Spleen (tissue), 11 donors: ENCODE measurements around the gene TSSK2. TPM values are rescaled to one million over a fixed set of nuclear protein-coding genes. Genes with fewer than 3 reads are reported as not detected.

Experiments used
- DNase-seq: peaks from one replicate; pipeline ENCODE4 v3.0.0-alpha.2; 2020
- H3K27ac ChIP-seq, 8 donors: fragments of 200-600 bp; sonication (generic) in 7 of 8; 1 replicate in 4 of 8; 2 replicates in 4 of 8; pipeline versions ENCODE4 v1.5.0 to v1.8.0; 2016 to 2021; ENCODE audit warnings: inconsistent platforms in 4 of 8, mild to moderate bottlenecking in 4 of 8, moderate library complexity in 1 of 8
- H3K27me3 ChIP-seq, 7 donors: fragments of 200-600 bp; sonication (generic) in 6 of 7; replicated peaks in 1 of 7; 1 replicate in 4 of 7; 2 replicates in 3 of 7; pipeline versions ENCODE4 v1.5.0 to v1.8.0; 2016 to 2021; ENCODE audit warnings: inconsistent platforms in 3 of 7, mild to moderate bottlenecking in 1 of 7
- H3K36me3 ChIP-seq, 6 donors: fragments of 200-600 bp; sonication (generic) in 5 of 6; 1 replicate in 4 of 6; 2 replicates in 2 of 6; pipeline versions ENCODE4 v1.5.0 to v1.8.0; 2016 to 2021; ENCODE audit warnings: inconsistent platforms in 2 of 6
- H3K4me1 ChIP-seq, 6 donors: fragments of 200-600 bp; sonication (generic) in 5 of 6; 1 replicate in 3 of 6; 2 replicates in 3 of 6; pipeline versions ENCODE4 v1.5.0 to v1.8.0; 2016 to 2021; ENCODE audit warnings: inconsistent platforms in 3 of 6
- H3K4me3 ChIP-seq, 8 donors: fragments of 200-600 bp; sonication (generic) in 7 of 8; 1 replicate in 4 of 8; 2 replicates in 4 of 8; pipeline versions ENCODE4 v1.5.0 to v1.8.0; 2016 to 2021; ENCODE audit warnings: inconsistent platforms in 4 of 8, mild to moderate bottlenecking in 4 of 8, moderate library complexity in 2 of 8
- H3K9me3 ChIP-seq, 8 donors: fragments of 200-600 bp; sonication (generic) in 7 of 8; 1 replicate in 4 of 8; 2 replicates in 4 of 8; pipeline versions ENCODE4 v1.5.0 to v1.8.0; 2016 to 2021; ENCODE audit warnings: inconsistent platforms in 4 of 8
- CTCF ChIP-seq, 11 experiments: fragments of 200-600 bp in 7 of 11; fragments of 450-650 bp in 4 of 11; sonication (generic) in 4 of 11; IDR thresholded peaks in 8 of 11; conservative IDR thresholded peaks in 3 of 11; 1 replicate in 7 of 11; 2 replicates in 4 of 11; pipeline versions ENCODE4 v1.4.0 to v1.8.0; 2016 to 2021; ENCODE audit warnings: antibody characterized with exemption in 11 of 11, inconsistent platforms in 4 of 11, mild to moderate bottlenecking in 1 of 11
- POLR2A ChIP-seq, 3 donors: fragments of 450-650 bp; IDR thresholded peaks; one replicate each; pipeline ENCODE4 v1.5.1; 2017; ENCODE audit warnings: antibody characterized with exemption in 3 of 3, mild to moderate bottlenecking in 1 of 3
- POLR2AphosphoS5 ChIP-seq, 3 donors: sonication (generic); formaldehyde crosslinking; IDR thresholded peaks; one replicate each; pipeline ENCODE4 v1.5.1; 2017; ENCODE audit warnings: antibody characterized with exemption in 3 of 3
- WGBS, 5 donors: extraction: QIAGEN DNeasy Blood & Tissue Kit in 3 of 5; methylation state at CpG; one replicate each; pipeline versions ENCODE4 v1.1.5 to v1.1.7; 2013 to 2018; 5-methylcytosine and 5-hydroxymethylcytosine counted together
- intact Hi-C: fragments of 100-400 bp; cut with DNase I; formaldehyde crosslinking; loops from one replicate; pipeline ENCODE4 v1.15.0; 2023; ENCODE audit warnings: low total_unique reads
- polyA plus RNA-seq, 3 donors: library from polyadenylated mRNA; stranded (reverse); fragments of 200-250 nt; gene quantifications; one replicate each; pipeline ENCODE4 v1.2.1, GENCODE V29; 2013
- total RNA-seq, 7 donors: library from RNA; depleted of rRNA in 3 of 7; stranded (reverse); fragments of >200 nt in 3 of 7; fragmentation: NEBNext Ultra II Directional in 4 of 7; extraction: Animal tissue kit (Norgen Biotek cat#: 25700) in 4 of 7; gene quantifications; one replicate each; pipeline versions ENCODE4 v1.1.0 to v1.2.1, GENCODE V29; 2016 to 2021
- donor health status: healthy with polysubstance abuse.
- donor health status: DM: no; HTN: no; CAD: no; lungs with moderate emphysema.
- donor health status: DM: no; HTN: no; CAD: no.
- donor health status: Bipolar disorder and iron deficiency.
- donor health status: healthy.
- donor health status: DM: no; HTN: no; CAD: no.
- donor health status: DM: yes; HTN: yes; CAD: no.

TSSK2 gene
- total and polyA plus RNA-seq, 10 donors = 0.03 to 0.06 TPM; not detected in 8

GRCh38 chr22:19114984-19115552, 16.0 kb upstream of the TSSK2 start:
- no peak for TF ChIP-seq POLR2AphosphoS5 (IDR thresholded peaks at IDR 0.05)
- no peak for TF ChIP-seq CTCF (IDR thresholded peaks at IDR 0.05 in 8 of 11, conservative IDR thresholded peaks at IDR 0.05 in 3 of 11)
- TF ChIP-seq POLR2A (IDR thresholded peaks at IDR 0.05) = no peak
- Histone ChIP-seq H3K36me3 (peaks cover 0 to 22% (median 0%) of the 10 kb centered on the region in 6 donors), H3K4me1 (peaks cover 35 to 100% (median 73%) of the 10 kb centered on the region in 6 donors), H3K27me3 (no peaks in the 10 kb centered on the region), H3K4me3 (no peak overlapping the region), H3K27ac (peak overlapping the region in 1 of 8 donors; percentile 41), H3K9me3 (no peaks in the 10 kb centered on the region)
- DNase-seq = no peak
- 70 to 100% (median 97%) methylated on average over 3 to 4 of the region's 4 CpGs for WGBS, 5 donors
- intact Hi-C loops = no loop called here

- H3K4me3 ChIP-seq = no peak overlapping the region
- peaks cover 35 to 100% (median 73%) of the 10 kb centered on the region in 6 donors for H3K4me1 ChIP-seq
- H3K27ac ChIP-seq = peak overlapping the region in 1 of 8 donors; percentile 41
- no peaks in the 10 kb centered on the region for H3K27me3 ChIP-seq
- H3K36me3 ChIP-seq = peaks cover 0 to 25% (median 0%) of the 10 kb centered on the region in 6 donors
- H3K9me3 ChIP-seq = no peaks in the 10 kb centered on the region
- WGBS, 5 donors = 67 to 85% (median 79%) methylated on average over 4 of the region's 4 CpGs
- intact Hi-C loops = no loop called here
- TF ChIP-seq POLR2A (IDR thresholded peaks at IDR 0.05) (no peak), CTCF (IDR thresholded peaks at IDR 0.05 in 8 of 11, conservative IDR thresholded peaks at IDR 0.05 in 3 of 11) (no peak), POLR2AphosphoS5 (IDR thresholded peaks at IDR 0.05) (no peak)
- no peak for DNase-seq
Observed at GRCh38 chr22:19115628-19116027, 15.5 kb upstream of the TSSK2 start.

- no peak overlapping the region for H3K4me3 ChIP-seq
- no peaks in the 10 kb centered on the region for H3K27me3 ChIP-seq
- H3K4me1 ChIP-seq = peaks cover 38 to 96% (median 70%) of the 10 kb centered on the region in 6 donors
- no peaks in the 10 kb centered on the region for H3K9me3 ChIP-seq
- no peak overlapping the region for H3K27ac ChIP-seq
- DNase-seq = peak; percentile 54
- no peak for TF ChIP-seq CTCF (IDR thresholded peaks at IDR 0.05 in 8 of 11, conservative IDR thresholded peaks at IDR 0.05 in 3 of 11)
- no peak for TF ChIP-seq POLR2A (IDR thresholded peaks at IDR 0.05)
- TF ChIP-seq POLR2AphosphoS5 (IDR thresholded peaks at IDR 0.05) = no peak
- intact Hi-C loops = no loop called here
- H3K36me3 ChIP-seq = peaks cover 0 to 25% (median 0%) of the 10 kb centered on the region in 6 donors
- WGBS, 5 donors = 59 to 71% (median 63%) methylated on average over 9 of the region's 9 CpGs
Observed at GRCh38 chr22:19117111-19117512, 14.0 kb upstream of the TSSK2 start.

GRCh38 chr22:19118329-19118880, 12.7 kb upstream of the TSSK2 start:
- Histone ChIP-seq H3K4me3 (no peak overlapping the region), H3K27me3 (no peaks in the 10 kb centered on the region), H3K27ac (peak overlapping the region in 2 of 8 donors; percentile 9 to 41), H3K36me3 (peaks cover 0 to 25% (median 0%) of the 10 kb centered on the region in 6 donors), H3K4me1 (peaks cover 42 to 92% (median 79%) of the 10 kb centered on the region in 6 donors), H3K9me3 (no peaks in the 10 kb centered on the region)
- intact Hi-C loops = no loop called here
- WGBS, 5 donors = 69 to 82% (median 76%) methylated on average over 4 of the region's 4 CpGs
- TF ChIP-seq POLR2A (IDR thresholded peaks at IDR 0.05) (no peak), CTCF (IDR thresholded peaks at IDR 0.05 in 8 of 11, conservative IDR thresholded peaks at IDR 0.05 in 3 of 11) (no peak), POLR2AphosphoS5 (IDR thresholded peaks at IDR 0.05) (no peak)
- DNase-seq = peak; percentile 71
